Measurements from ENCODE around the gene LRRTM3. TPM values are rescaled to one million over a fixed set of nuclear protein-coding genes. Genes with fewer than 3 reads are reported as not detected.

Gene LRRTM3
- total RNA-seq, 1 experiment from 2014 or later: not detected

GRCh38 chr10:66931340-66931948 lies 5.6 kb downstream of the LRRTM3 start:
- DNase-seq (ENCODE audit: extremely low read depth, low read depth): peak; percentile 66

- DNase-seq (ENCODE audit: extremely low read depth, low read depth): no peak
Measured at GRCh38 chr10:66931949-66932343, 6.1 kb downstream of the LRRTM3 start.

- no peak for DNase-seq (ENCODE audit: extremely low read depth, low read depth)
Measured at GRCh38 chr10:66934711-66935110, 8.9 kb downstream of the LRRTM3 start.

GRCh38 chr10:66940965-66941364 lies 15.1 kb downstream of the LRRTM3 start:
- DNase-seq (ENCODE audit: extremely low read depth, low read depth): no peak

- DNase-seq (ENCODE audit: extremely low read depth, low read depth): no peak
Measured at GRCh38 chr10:66941491-66941890, 15.7 kb downstream of the LRRTM3 start.

GRCh38 chr10:66942407-66942806 lies 16.6 kb downstream of the LRRTM3 start:
- no peak for DNase-seq (ENCODE audit: extremely low read depth, low read depth)

GRCh38 chr10:66943590-66943989 lies 17.8 kb downstream of the LRRTM3 start:
- DNase-seq (ENCODE audit: extremely low read depth, low read depth): no peak

- no peak for DNase-seq (ENCODE audit: extremely low read depth, low read depth)
Measured at GRCh38 chr10:66951896-66952295, 26.1 kb downstream of the LRRTM3 start.

GRCh38 chr10:66958466-66958865 lies 32.6 kb downstream of the LRRTM3 start:
- no peak for DNase-seq (ENCODE audit: extremely low read depth, low read depth)

- DNase-seq (ENCODE audit: extremely low read depth, low read depth): no peak
Measured at GRCh38 chr10:66964946-66965345, 39.1 kb downstream of the LRRTM3 start.

- no peak for DNase-seq (ENCODE audit: extremely low read depth, low read depth)
Measured at GRCh38 chr10:66980246-66980815, 54.5 kb downstream of the LRRTM3 start.

GRCh38 chr10:66981361-66982052 lies 55.7 kb downstream of the LRRTM3 start:
- DNase-seq (ENCODE audit: extremely low read depth, low read depth): no peak

- DNase-seq (ENCODE audit: extremely low read depth, low read depth): no peak
Measured at GRCh38 chr10:66982053-66982420, 56.2 kb downstream of the LRRTM3 start.

- no peak for DNase-seq (ENCODE audit: extremely low read depth, low read depth)
Measured at GRCh38 chr10:66982792-66983474, 57.1 kb downstream of the LRRTM3 start.

- DNase-seq (ENCODE audit: extremely low read depth, low read depth): no peak
Measured at GRCh38 chr10:66983475-66983818, 57.6 kb downstream of the LRRTM3 start.

- no peak for DNase-seq (ENCODE audit: extremely low read depth, low read depth)
Measured at GRCh38 chr10:66990143-66990830, 64.5 kb downstream of the LRRTM3 start.

GRCh38 chr10:66996996-66997395 lies 71.2 kb downstream of the LRRTM3 start:
- no peak for DNase-seq (ENCODE audit: extremely low read depth, low read depth)

GRCh38 chr10:66999762-67000545 lies 74.1 kb downstream of the LRRTM3 start:
- DNase-seq (ENCODE audit: extremely low read depth, low read depth): no peak

- no peak for DNase-seq (ENCODE audit: extremely low read depth, low read depth)
Measured at GRCh38 chr10:67004690-67005089, 78.9 kb downstream of the LRRTM3 start.

GRCh38 chr10:67005981-67006380 lies 80.1 kb downstream of the LRRTM3 start:
- DNase-seq (ENCODE audit: extremely low read depth, low read depth): no peak

Data from NCI-H460 (cell line).